NB4 (cell line): ENCODE data around the gene MAGEA10.

Experiments
- DNase-seq: peaks from one replicate; pipeline ENCODE4 v3.0.0; 2010; ENCODE audit warnings: low read depth
- H3K4me3 ChIP-seq: one replicate; pipeline ENCODE4 v1.5.1; 2011; ENCODE audit warnings: mild to moderate bottlenecking, low read depth, low read length, moderate library complexity
- CTCF ChIP-seq: IDR thresholded peaks from one replicate; pipeline ENCODE4 v1.5.1; 2012; ENCODE audit warnings: low read depth, low read length
- MYC ChIP-seq: IDR thresholded peaks from 2 replicates; pipeline ENCODE4 v1.6.1; 2011; ENCODE audit warnings: low read depth, low read length
- POLR2A ChIP-seq: IDR thresholded peaks from 2 replicates; pipeline ENCODE4 v1.6.1; 2011; ENCODE audit warnings: mild to moderate bottlenecking; ENCODE audit not compliant: insufficient read length; ENCODE audit errors: extremely low read depth
- TF ChIP-seq, protein P1 (sequence below): IDR thresholded peaks from 2 replicates; pipeline ENCODE4 v1.6.1; 2011; ENCODE audit warnings: low read depth, low read length

Gene MAGEA10

GRCh38 chrX:152103866-152104265 lies 34.5 kb downstream of the MAGEA10 start:
- no peak for DNase-seq
- TF ChIP-seq CTCF (no peak), POLR2A (no peak), MYC (no peak)
- TF ChIP-seq, protein P1, sequence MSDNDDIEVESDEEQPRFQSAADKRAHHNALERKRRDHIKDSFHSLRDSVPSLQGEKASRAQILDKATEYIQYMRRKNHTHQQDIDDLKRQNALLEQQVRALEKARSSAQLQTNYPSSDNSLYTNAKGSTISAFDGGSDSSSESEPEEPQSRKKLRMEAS, result no peak
- H3K4me3 ChIP-seq, result no peak overlapping the region

- no peak for DNase-seq
- TF ChIP-seq CTCF (no peak), MYC (no peak)
- TF ChIP-seq, protein P1, result no peak
- no peak overlapping the region for H3K4me3 ChIP-seq
These were observed 52.2 kb downstream of the MAGEA10 start for GRCh38 chrX:152086141-152086540.
